ENCODE measurements around the gene CCL1.

Gene CCL1

DNA sequence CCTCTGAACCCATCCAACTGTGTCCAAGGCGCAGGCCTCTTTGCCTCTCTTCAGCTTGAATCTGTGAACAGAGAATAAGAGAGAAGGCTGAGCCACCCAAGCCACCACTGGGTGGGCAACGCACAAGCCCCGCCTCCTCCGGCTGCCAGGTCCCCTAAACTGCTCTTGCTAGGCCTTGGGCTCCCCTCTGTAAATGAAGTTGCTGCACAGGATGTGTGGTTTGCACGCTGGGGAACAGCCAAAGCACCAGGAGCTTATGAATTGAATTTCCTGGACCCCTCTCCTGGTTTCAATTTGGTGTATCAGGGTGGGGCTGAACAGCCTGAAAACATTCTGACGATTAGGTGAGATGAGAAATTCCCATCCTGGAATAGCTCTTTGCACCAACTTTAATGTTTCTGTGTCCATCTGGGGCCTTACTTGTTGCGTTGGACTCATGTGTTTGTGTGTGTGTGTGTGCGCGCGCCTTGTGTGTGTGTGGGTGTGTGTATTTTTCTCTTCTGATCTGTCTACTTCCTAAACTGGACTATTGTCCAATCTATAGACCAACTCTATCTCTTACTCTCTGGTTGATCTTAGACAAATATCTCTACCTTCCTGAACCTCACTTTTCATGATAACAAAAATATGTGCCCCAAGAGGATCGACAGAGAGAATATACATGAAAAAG, 2.3 kb downstream of the CCL1 start:
- no peak overlapping the region for H3K4me3 ChIP-seq (ENCODE audit: low read depth, low read length)
- TF ChIP-seq, protein P1, sequence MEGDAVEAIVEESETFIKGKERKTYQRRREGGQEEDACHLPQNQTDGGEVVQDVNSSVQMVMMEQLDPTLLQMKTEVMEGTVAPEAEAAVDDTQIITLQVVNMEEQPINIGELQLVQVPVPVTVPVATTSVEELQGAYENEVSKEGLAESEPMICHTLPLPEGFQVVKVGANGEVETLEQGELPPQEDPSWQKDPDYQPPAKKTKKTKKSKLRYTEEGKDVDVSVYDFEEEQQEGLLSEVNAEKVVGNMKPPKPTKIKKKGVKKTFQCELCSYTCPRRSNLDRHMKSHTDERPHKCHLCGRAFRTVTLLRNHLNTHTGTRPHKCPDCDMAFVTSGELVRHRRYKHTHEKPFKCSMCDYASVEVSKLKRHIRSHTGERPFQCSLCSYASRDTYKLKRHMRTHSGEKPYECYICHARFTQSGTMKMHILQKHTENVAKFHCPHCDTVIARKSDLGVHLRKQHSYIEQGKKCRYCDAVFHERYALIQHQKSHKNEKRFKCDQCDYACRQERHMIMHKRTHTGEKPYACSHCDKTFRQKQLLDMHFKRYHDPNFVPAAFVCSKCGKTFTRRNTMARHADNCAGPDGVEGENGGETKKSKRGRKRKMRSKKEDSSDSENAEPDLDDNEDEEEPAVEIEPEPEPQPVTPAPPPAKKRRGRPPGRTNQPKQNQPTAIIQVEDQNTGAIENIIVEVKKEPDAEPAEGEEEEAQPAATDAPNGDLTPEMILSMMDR (IDR thresholded peaks at IDR 0.05; ENCODE audit: low read depth, low read length), result no peak
- peaks cover 2% of the 10 kb centered on the region; the same call in 1 of the 2 replicates for H3K27me3 ChIP-seq

DNA sequence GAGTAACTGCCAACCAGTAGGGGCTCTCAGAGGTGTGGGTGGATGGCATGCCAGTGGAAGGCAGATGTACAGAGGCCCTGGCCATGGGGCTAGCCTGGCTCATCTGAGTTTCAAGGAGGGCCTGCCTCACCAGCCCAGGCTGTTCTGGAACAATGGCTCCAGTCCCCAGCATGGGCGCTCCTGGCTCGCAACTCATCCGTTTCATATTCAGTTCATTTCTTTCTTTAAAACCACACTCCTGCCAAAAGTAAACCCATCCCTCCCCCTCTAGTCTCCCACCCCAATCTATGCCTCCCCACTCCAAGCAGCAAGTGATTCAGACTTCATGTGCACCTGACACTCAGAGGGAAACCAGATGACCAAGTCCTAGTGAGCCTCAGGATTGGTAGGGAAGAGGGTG, 4.4 kb downstream of the CCL1 start:
- TF ChIP-seq, protein P1 (IDR thresholded peaks at IDR 0.05; ENCODE audit: low read depth, low read length), result no peak
- Histone ChIP-seq H3K4me3 (ENCODE audit: low read depth, low read length) (no peak overlapping the region), H3K9me3 (no peaks in the 10 kb centered on the region), H3K27me3 (peaks cover 2% of the 10 kb centered on the region; the same call in 1 of the 2 replicates), H3K4me1 (no peaks in the 10 kb centered on the region), H3K36me3 (no peaks in the 10 kb centered on the region)
- DNase-seq, result no peak

More for the DNA sequence above, 2.3 kb downstream of the CCL1 start:
- Histone ChIP-seq H3K9me3 (no peaks in the 10 kb centered on the region), H3K4me1 (no peaks in the 10 kb centered on the region), H3K36me3 (no peaks in the 10 kb centered on the region)
- no peak for DNase-seq

DNA sequence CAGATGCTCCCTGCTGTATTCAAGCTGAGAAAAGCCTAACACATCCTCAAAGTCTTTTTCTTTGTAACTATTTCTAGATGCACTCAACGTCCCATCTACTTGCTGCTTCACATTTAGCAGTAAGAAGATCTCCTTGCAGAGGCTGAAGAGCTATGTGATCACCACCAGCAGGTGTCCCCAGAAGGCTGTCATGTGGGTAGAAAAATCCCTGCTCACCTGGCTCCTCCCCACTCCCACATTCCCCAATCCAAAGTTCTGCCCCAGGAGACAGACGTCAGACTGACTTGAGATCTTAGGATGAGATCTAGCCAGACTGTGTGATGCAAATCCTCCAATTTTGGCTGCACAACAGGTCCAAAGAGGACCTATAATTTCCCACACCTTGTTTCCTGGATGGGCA, 5.6 kb downstream of the CCL1 start:
- H3K4me1 ChIP-seq, result no peaks in the 10 kb centered on the region
- H3K27me3 ChIP-seq, result peaks cover 2% of the 10 kb centered on the region; the same call in 1 of the 2 replicates
- H3K4me3 ChIP-seq (ENCODE audit: low read depth, low read length), result no peak overlapping the region
- DNase-seq, result no peak
- no peaks in the 10 kb centered on the region for H3K9me3 ChIP-seq
- no peaks in the 10 kb centered on the region for H3K36me3 ChIP-seq
- TF ChIP-seq, protein P1 (IDR thresholded peaks at IDR 0.05; ENCODE audit: low read depth, low read length), result no peak

DNA sequence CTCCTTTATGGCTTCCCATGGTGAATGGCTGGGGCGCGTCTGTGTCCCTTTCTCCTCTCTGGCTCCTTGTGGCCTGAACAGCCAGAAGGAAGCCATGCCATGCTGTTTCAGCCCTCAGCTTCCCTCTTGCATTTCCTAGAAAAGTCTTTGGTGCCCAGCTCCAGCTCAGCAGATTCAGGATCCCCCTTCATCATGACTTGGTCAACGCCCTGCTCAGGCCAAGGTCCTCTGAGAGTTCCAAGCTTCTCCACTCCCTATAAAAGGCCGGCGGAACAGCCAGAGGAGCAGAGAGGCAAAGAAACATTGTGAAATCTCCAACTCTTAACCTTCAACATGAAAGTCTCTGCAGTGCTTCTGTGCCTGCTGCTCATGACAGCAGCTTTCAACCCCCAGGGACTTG, 6.8 kb downstream of the CCL1 start, which contains the start of gene CCL13:
CCL13 (plus strand) TSS at position 287 of the 400 bp plus-strand sequence; CDS start at position 334, 47 bp downstream.
- Histone ChIP-seq H3K4me3 (ENCODE audit: low read depth, low read length) (no peak within 1 kb of the TSS), H3K9me3 (no peaks in the 10 kb centered on the region), H3K27me3 (peaks cover 2% of the 10 kb centered on the region; the same call in 1 of the 2 replicates), H3K36me3 (no peaks in the 10 kb centered on the region), H3K4me1 (no peaks in the 10 kb centered on the region)
- TF ChIP-seq, protein P1 (IDR thresholded peaks at IDR 0.05; ENCODE audit: low read depth, low read length), result no peak
- no peak for DNase-seq

DNA sequence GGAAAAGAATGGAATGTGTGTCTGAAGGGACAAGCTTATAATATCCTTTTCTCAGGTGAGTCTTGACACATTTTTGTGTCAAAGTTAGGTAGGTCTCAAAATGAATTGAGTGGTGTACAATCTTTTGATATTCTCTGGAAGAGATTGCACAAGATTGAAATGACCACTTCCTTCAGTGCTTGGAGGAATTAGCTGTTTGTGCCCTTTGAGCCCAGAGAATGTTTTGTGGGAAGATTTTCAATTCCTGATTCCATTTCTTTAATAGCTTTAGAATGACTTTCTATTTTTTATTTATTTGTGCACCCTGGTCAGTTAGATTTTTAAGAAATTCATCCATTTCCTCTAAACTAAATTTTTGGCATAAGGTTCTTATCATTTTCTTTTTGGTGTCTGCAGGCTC, 8.4 kb downstream of the CCL1 start:
- Histone ChIP-seq H3K4me1 (no peaks in the 10 kb centered on the region), H3K4me3 (ENCODE audit: low read depth, low read length) (no peak overlapping the region), H3K36me3 (no peaks in the 10 kb centered on the region), H3K9me3 (no peaks in the 10 kb centered on the region), H3K27me3 (peaks cover 2% of the 10 kb centered on the region; the same call in 1 of the 2 replicates)
- TF ChIP-seq, protein P1 (IDR thresholded peaks at IDR 0.05; ENCODE audit: low read depth, low read length), result no peak
- no peak for DNase-seq

DNA sequence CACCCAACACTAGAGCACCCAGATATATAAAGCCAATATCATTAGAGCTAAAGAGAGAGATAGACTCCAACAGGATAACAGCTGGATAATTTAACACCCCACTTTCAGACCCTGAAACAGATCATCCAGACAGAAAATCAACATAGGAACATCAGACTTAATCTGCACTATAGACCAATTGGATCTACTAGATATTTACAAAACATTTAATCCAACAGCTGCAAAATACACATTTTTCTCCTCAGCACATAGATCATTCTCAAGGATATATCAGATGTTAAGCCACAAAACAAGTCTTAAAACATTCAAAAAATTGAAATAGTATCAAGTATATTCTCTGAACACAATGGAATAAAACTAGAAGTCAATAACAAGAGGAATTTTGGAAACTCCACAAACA, 10.8 kb downstream of the CCL1 start:
- TF ChIP-seq, protein P1 (IDR thresholded peaks at IDR 0.05; ENCODE audit: low read depth, low read length), result no peak

More for the DNA sequence above, 10.8 kb downstream of the CCL1 start:
- peaks cover 11% of the 10 kb centered on the region; the same call in 1 of the 2 replicates for H3K27me3 ChIP-seq
- H3K4me3 ChIP-seq (ENCODE audit: low read depth, low read length), result no peak overlapping the region
- H3K9me3 ChIP-seq, result no peaks in the 10 kb centered on the region
- H3K4me1 ChIP-seq, result no peaks in the 10 kb centered on the region
- no peaks in the 10 kb centered on the region for H3K36me3 ChIP-seq
- no peak for DNase-seq
